IPS DF 4.7 (cell line): ENCODE measurements around the gene FUZ.

ENCODE experiments used
- DNase-seq: peaks from one replicate; pipeline ENCODE4 v3.0.0-alpha.2; 2013; ENCODE audit warnings: low spot score; ENCODE audit errors: extremely low read depth

FUZ gene

DNA sequence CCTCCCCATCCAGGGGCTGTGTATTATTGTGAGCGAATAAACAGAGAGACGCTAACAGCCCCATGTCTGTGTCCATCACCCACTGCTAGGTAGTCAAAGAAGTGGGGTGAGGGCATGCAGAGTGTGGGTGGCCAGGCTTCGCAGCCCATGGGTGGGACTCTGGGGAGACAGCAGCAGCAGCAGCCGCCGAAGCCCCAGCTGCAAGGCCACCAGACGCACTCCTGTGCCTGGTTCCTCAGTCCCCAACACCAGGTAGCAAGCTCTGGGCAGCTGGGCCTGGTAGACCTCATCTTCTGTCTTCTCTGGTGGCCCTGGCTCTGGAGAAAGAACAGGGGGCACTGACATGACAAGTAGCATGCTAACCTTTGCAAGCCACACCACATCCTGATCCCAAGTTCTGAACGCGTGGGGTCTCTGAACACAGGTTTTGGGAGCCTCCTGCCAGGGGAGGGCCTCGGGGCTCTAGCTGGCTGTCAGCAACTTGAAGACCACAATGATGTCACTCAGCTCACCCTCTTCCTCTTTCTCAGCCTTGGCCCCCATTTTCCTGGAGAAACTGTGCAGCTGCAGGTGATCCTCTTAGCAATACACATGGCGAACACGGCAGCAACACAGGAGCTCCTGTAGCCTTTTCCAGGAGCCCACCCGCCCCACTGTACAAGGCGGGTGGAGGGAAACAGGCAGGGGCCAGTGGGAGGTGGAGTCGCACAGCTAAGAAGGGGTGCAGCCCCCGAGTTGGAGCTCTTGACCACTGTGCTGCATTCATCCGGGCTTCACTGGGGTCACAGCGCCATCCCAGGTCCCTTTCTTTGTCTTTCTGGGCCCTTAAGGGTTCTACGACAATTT lies 5.8 kb downstream of the FUZ start:
- no peak for DNase-seq

DNA sequence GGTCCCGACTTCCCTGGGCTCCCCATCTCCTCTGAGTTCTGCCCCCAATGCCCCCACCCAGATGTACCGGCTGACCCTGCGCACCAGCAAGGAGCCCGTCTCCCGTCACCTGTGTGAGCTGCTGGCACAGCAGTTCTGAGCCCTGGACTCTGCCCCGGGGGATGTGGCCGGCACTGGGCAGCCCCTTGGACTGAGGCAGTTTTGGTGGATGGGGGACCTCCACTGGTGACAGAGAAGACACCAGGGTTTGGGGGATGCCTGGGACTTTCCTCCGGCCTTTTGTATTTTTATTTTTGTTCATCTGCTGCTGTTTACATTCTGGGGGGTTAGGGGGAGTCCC lies 6.5 kb downstream of the FUZ start:
- no peak for DNase-seq

DNA sequence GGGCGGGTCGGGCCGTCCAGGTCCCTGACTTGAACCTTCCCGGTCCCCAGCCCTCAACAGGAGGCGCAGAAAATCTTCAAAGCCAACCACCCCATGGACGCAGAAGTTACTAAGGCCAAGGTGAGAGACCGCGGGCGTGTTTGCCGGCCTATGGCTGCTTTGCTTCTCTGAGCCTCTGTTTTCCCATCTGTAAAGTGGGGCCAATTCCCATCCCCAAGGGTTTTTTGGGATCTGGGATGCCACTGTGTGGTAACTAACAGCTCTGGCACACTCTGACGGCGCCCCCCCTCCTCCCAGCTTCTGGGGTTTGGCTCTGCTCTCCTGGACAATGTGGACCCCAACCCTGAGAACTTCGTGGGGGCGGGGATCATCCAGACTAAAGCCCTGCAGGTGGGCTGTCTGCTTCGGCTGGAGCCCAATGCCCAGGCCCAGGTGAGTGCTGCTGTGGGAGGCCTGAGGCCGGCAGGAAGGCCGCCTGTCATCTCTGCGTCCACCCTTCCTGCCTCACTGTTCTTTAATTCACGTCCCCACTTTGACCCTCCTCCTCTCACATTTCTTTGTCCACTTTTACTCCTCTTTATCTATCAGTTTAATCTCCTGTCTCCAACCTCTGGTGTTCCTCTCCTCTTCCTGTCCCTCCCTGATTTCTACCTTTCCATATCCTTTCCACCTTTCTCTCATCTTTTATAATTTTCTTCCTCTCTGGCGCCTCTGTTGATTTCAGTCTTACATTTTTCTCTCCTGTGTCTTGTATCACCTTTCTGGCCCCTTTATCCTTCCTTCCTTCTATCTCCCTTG lies 7.1 kb downstream of the FUZ start:
- DNase-seq: no peak

DNA sequence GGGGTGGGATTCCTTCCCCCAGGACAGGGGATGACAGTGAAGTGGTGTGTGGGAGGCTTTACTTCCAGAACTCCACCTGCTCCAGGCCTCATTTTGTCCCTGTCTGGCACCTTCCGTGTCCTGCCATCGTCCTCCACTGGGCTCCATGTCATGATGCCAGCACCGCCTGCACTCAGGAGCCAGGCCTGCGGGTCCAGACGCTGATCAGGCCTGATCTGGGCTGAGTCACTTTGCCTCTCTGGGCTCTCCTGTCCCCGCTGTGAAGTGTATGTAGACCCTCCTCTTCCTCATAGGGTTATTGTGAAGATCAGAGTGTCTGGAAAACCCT lies 9.6 kb downstream of the FUZ start:
- DNase-seq: no peak

DNA sequence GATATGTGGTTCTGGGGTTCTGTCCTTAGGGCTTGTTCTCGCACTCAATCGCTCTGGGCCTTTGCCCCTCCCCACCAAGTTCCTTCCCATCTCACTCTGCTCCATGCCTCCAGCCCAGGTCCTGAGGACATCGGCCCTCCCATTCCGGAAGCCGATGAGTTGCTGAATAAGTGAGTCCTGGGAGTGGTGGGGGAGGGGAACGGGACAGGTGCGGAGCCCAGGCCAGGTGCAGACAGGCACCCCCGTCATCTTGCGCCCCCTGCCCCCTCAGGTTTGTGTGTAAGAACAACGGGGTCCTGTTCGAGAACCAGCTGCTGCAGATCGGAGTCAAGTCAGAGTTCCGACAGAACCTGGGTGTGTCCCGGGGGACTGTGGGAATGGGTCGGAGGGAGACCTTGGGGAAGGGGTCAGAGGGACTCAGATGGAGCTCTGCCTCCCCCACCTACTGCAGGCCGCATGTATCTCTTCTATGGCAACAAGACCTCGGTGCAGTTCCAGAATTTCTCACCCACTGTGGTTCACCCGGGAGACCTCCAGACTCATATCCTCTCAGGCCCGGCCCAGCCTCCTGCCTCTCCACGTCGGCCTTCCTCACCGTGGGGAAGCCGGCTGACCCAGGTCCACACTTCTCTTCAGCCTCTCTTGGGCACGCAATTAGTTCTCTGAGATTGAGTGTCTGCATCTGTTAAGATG lies 10.1 kb downstream of the FUZ start:
- no peak for DNase-seq

DNA sequence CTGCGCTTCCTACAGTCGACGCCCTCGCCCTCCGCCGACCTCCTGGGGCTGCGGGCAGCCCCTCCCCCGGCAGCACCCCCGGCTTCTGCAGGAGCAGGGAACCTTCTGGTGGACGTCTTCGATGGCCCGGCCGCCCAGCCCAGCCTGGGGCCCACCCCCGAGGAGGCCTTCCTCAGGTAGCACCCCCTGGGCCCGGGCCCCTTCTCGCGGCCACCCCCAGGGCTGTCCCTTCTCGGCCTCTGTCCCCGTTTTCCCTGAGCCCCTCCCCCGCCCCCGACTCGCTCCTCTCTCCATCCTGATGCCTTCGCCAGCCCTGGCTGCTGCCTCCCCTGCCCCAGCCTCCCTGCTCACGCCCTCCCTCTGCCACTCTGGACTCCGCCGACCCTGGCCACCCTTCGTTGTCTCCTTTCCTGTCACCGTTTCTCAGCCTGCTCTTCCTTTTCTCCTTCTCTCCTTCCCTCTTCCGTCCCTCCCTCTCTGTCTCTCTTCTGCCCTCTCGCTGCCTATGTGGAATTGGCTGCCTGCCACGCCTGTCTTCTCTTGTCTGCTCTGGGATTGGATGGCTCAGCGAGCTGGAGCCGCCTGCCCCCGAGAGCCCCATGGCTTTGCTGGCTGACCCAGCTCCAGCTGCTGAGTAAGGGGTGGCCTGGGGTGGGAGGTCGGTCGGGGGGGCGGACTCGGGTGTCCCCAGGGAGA lies 11.0 kb downstream of the FUZ start:
- DNase-seq: no peak

DNA sequence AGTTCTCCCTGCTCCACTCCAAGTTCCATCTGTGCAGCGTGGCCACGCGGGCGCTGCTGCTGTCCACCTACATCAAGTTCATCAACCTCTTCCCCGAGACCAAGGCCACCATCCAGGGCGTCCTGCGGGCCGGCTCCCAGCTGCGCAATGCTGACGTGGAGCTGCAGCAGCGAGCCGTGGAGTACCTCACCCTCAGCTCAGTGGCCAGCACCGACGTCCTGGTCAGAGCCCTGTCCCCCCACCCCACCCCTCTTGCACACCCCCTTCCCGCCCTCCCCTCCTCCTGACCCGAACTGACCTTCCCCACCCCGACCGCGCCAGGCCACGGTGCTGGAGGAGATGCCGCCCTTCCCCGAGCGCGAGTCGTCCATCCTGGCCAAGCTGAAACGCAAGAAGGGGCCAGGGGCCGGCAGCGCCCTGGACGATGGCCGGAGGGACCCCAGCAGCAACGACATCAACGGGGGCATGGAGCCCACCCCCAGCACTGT lies 11.6 kb downstream of the FUZ start:
- no peak for DNase-seq

DNA sequence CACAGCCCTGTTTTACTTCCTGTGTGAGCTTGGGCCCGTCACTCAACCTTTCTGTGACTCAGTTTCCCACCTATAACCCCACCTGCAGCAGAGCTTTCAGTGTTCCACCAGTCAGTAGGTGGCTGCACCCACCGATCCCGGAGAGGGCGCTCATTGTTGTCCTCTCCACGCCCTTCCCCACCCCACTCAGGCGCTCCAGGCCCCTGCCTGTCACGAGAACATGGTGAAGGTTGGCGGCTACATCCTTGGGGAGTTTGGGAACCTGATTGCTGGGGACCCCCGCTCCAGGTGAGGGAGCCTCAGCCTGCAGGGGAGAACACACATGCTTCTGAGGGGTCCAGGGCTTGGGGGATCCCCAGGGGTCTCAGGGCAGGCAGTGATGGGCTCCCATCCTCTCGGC lies 12.3 kb downstream of the FUZ start:
- DNase-seq: no peak

DNA sequence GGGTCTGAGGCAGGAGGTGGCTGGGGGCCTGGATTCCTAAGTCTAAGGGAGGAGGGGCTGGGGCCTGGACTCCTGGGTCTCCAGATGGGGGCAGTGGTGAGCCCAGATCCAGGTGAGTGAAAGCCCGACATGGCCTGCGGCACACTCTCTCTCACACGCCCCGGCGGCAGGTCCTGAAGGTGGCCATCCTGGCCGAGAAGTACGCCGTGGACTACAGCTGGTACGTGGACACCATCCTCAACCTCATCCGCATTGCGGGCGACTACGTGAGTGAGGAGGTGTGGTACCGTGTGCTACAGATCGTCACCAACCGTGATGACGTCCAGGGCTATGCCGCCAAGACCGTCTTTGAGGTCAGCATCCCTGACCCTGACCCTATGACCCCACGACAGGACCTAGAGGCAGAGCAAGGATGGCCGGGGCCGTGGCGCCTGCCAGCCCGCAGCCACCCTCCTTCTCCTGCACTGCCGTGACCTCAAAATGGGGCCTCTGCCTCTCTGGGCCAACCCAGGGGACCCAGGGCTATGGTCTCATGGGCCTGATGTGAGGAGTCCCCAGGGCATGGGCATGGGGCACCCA lies 13.2 kb downstream of the FUZ start:
- no peak for DNase-seq

DNA sequence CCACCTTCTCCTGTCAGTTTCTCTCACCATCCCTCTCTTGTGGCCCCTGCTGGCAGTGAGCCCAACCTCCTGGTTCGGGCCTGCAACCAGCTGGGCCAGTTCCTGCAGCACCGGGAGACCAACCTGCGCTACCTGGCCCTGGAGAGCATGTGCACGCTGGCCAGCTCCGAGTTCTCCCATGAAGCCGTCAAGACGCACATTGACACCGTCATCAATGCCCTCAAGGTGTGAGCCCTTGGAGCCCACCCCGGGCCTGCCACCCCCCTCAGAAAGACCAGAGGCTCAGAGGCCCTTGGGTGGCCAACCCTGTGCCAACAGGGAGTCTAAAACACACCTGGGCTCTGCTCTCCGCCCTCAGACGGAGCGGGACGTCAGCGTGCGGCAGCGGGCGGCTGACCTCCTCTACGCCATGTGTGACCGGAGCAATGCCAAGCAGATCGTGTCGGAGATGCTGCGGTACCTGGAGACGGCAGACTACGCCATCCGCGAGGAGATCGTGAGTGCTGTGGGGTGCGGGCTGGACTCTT lies 13.8 kb downstream of the FUZ start:
- DNase-seq: no peak

DNA sequence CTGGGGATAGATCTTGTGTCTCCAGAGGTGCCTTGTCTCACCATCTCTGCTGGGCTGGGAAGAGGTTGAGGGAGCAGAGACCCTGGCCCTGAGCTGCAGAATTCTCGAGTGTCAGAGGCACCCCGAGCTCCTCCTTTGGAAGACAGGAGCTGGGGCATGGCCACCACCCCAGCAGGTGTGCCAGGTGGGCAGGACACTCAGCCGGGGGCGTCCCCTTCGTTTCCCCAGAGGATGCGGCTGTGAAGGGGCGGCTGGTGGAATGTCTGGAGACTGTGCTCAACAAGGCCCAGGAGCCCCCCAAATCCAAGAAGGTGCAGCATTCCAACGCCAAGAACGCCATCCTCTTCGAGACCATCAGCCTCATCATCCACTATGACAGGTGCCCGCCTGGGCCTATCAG lies 14.5 kb downstream of the FUZ start:
- no peak for DNase-seq

DNA sequence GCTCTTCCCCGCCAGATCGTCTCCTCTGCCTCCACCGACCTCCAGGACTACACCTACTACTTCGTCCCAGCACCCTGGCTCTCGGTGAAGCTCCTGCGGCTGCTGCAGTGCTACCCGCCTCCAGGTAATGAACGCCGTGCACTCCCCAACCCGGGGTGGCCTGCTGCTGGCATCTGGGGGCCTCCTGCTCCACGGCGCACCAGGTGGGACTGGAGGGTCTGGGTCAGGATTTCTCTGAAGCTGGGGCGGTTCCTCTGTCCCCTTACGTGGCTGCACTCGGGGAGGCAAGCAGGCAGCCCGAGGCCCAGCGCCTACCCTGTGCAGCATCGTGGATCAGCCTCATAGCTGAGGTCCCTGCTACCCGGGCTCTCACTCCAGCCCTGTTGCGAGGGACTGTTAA lies 17.5 kb downstream of the FUZ start:
- no peak for DNase-seq

DNA sequence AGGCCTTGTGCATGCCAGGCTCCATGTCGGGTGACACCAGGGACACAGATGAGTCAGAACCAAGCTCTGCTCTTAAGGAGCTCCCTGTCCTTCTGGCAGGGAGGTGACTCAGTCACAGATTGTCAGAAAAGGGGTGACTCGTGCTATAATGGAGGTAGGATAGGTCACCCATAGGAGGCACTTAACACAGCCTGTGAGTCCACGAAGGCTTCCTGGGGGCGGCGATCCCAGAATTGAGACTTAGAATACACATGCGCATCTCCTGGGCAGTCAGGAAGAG lies 19.6 kb downstream of the FUZ start:
- DNase-seq: no peak

DNA sequence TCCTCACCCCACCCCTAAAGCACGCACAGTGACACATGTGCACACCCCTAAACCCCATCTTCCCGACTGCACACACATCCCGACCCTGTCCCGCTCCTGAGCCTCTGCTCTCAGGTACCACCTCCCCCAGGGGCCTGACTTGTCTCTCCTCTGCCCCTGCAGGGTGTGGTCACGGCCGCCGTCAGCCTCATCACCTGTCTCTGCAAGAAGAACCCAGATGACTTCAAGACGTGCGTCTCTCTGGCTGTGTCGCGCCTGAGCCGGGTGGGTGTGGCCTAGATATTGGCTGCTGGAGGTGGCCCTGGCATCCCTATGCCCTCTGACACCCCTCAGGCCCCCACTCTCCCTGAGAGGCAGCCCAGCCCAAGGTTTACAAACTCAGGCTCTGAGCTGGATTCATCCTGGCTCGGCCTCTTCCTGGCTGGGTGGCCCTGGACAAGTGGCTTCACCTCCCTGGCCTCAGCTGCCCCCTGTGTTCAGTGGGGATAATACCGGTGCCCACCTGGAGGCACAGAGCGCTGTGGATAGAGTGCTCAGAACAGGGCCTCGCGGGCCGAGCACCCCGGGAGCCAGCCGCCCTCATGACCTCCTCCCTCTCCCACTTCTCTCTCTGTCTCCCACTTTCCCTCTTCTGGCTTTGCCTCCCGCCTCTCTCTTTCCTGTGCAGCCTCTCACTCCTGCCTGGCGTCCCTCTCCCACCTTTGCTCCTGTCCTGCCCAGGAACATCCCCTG lies 20.1 kb downstream of the FUZ start:
- no peak for DNase-seq

DNA sequence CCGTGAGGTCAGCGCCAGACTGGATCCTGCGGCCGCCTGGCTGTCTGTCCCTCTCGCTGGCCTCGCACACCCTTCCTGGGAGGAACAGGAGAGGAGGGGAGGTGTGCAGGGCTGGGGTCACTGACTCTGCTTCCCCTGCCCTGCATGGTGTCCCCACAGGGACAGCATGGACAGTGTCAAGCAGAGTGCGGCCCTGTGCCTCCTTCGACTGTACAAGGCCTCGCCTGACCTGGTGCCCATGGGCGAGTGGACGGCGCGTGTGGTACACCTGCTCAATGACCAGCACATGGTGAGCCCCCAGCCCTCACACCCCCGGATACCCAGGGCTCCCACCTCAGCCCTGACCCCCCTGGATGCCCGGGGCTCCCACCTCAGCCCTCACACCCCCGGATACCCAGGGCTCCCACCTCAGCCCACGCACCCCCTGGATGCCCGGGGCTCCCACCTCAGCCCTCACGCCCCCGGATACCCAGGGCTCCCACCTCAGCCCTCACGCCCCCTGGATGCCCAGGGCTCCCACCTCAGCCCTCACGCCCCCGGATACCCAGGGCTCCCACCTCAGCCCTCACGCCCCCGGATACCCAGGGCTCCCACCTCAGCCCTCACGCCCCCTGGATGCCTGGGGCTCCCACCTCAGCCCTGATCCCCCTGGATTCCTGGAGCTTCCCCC lies 21.2 kb downstream of the FUZ start:
- DNase-seq: no peak

DNA sequence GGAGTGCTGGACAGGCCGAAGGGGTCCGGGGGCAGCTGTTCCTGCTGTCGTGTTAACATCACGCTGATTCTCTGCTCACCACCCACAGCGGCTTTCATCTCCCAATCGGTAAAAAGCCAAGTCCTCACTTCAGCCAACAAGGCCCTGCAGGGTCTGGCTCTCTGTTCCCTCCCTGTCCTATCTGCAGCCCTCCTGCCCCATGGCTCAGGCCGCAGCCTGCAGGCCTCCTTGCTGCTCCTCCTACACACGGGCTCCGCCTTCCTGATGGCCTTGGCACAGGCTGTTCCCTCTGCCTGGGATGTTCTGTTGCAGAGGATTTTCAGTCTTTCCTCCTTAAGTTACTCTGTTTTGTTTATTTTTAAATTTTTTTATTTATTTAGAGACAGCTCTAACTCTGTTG lies 22.2 kb downstream of the FUZ start:
- no peak for DNase-seq

DNA sequence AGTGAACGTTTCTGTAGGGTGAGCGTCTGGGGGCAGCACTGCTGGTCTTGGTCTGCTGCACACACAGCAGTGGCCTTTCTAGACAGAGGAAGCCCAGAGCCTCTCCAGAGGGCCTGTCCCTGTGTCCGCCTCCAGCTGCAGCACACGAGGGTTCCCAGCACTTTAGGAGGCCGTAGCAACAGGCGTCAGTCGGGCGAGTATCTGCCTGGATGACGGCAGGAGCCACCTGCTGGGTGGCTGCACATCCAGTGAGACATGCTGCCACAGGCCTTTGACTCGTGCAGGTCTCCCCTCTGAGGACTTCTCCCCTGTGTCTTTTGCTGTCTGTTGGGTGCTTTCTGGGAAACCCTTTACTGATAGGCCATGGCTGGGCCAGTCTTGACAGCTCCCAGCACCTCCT lies 24.2 kb downstream of the FUZ start:
- DNase-seq: no peak

DNA sequence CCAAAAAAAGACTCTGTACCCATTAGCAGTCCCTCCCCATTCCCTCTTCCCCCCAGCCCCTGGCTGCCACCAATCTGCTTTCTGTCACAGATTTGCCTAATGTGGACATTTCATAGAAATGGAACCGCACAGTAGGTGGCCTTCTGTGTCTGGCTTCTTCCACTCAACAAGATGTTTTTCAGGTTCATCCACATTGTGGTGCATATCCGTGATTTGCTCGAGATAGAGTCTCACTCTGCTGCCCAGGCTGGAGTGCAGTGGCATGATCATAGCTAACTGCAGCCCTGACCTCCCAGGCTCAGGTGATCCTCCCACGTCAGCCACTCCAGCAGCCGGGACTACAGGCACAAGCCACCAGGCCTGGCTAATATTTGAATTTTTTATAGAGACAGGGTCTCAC lies 25.3 kb downstream of the FUZ start:
- no peak for DNase-seq

DNA sequence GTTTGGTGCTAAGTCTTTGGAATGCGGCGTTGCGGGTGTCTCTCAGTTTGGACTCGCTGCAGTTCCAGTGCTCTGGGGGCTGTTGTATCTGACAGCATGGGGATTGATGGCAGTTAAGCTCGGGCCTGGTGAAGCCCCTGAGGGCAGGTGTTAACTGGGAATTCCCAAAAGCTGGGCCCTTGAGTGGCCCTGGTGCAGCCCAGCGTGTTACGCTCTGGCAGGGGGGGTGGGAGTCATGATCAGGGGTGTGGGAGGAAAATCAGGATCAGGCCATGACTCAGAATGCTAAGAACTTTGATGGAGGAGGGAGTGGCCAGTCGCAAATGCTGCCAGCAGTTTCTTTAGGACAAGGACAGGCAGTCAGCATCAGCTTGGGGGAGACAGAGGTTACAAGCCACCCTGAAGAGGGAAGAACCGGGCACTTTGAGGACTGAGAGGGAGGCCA lies 26.7 kb downstream of the FUZ start:
- DNase-seq: no peak

DNA sequence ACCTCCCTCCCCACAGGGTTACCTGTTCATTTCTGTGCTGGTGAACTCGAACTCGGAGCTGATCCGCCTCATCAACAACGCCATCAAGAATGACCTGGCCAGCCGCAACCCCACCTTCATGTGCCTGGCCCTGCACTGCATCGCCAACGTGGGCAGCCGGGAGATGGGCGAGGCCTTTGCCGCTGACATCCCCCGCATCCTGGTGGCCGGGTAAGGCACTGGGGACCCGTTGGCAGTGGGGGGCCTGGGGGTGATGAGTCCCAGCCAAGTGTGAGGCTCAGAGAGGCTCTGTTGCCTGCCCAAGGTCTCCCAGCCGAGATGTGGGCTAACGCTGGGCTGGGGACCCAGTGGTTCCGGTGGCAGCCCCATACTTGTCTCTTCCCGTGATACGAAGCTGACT lies 30.6 kb downstream of the FUZ start:
- no peak for DNase-seq
